CD8-positive, alpha-beta memory T cell (primary cell): ENCODE data around the gene PPP1R12C. TPM values are rescaled to one million over a fixed set of nuclear protein-coding genes. Genes with fewer than 3 reads are reported as not detected.
"Not testable (repeated sequence)": the region's sequence is repeated elsewhere in the genome, so short reads cannot be mapped to it uniquely, and the experiment has no call there.

Source experiments
- CTCF ChIA-PET: fragments of 350-600 bp; sonication (Branson Sonifier 250); formaldehyde crosslinking; loops from one replicate; lab custom pipeline; 2021; ENCODE audit warnings: antibody characterized with exemption; lab: Charles Lee
- POLR2A ChIA-PET: fragments of 350-600 bp; sonication (Branson Sonifier 250); formaldehyde crosslinking; loops from one replicate; lab custom pipeline; 2021; ENCODE audit warnings: antibody characterized with exemption; lab: Charles Lee
- DNase-seq, 5 donors: peaks; one replicate each; pipeline versions ENCODE4 v3.0.0 to v3.0.0-alpha.2; 2020 to 2022; ENCODE audit warnings: mixed read lengths in 1 of 5
- H3K27ac ChIP-seq: one replicate; pipeline ENCODE4 v1.7.0; 2013; ENCODE audit warnings: low read depth, mild to moderate bottlenecking, low read length, moderate library complexity
- H3K27me3 ChIP-seq: 2 replicates; pipeline ENCODE4 v1.7.0; 2013; ENCODE audit warnings: low read length, mild to moderate bottlenecking; ENCODE audit not compliant: insufficient read depth, poor library complexity, severe bottlenecking
- H3K36me3 ChIP-seq: 2 replicates; pipeline ENCODE4 v1.7.0; 2013; ENCODE audit warnings: mild to moderate bottlenecking, low read length, moderate library complexity; ENCODE audit not compliant: insufficient read depth
- H3K4me1 ChIP-seq: 2 replicates; pipeline ENCODE4 v1.7.0; 2013; ENCODE audit warnings: mild to moderate bottlenecking, low read length, moderate library complexity; ENCODE audit not compliant: insufficient read depth
- H3K4me3 ChIP-seq: 2 replicates; pipeline ENCODE4 v1.7.0; 2013; ENCODE audit warnings: mild to moderate bottlenecking, low read length
- H3K9me3 ChIP-seq: 2 replicates; pipeline ENCODE4 v1.7.0; 2013; ENCODE audit warnings: mild to moderate bottlenecking, low read length
- H3K27ac Mint-ChIP-seq, 8 donors: one replicate each; pipeline ENCODE4 v1.8.0; 2020 to 2021; ENCODE audit warnings: mixed read lengths in 8 of 8, mild to moderate bottlenecking in 6 of 8, inconsistent platforms in 3 of 8, moderate library complexity in 3 of 8
- H3K27me3 Mint-ChIP-seq, 2 donors: one replicate each; pipeline ENCODE4 v1.8.0; 2020 to 2021; ENCODE audit warnings: mixed read lengths in 2 of 2, mild to moderate bottlenecking in 1 of 2, moderate library complexity in 1 of 2
- H3K36me3 Mint-ChIP-seq, 3 donors: one replicate each; pipeline ENCODE4 v1.8.0; 2020 to 2021; ENCODE audit warnings: mixed read lengths in 3 of 3, inconsistent platforms in 1 of 3, mild to moderate bottlenecking in 1 of 3
- H3K4me1 Mint-ChIP-seq, 3 donors: one replicate each; pipeline ENCODE4 v1.8.0; 2020 to 2021; ENCODE audit warnings: mixed read lengths in 3 of 3, inconsistent platforms in 1 of 3, mild to moderate bottlenecking in 1 of 3
- H3K4me3 Mint-ChIP-seq, 7 donors: one replicate each; pipeline ENCODE4 v1.8.0; 2020 to 2021; ENCODE audit warnings: mixed read lengths in 7 of 7, mild to moderate bottlenecking in 6 of 7, moderate library complexity in 4 of 7, inconsistent platforms in 2 of 7
- H3K9me3 Mint-ChIP-seq, 5 donors: one replicate each; pipeline ENCODE4 v1.8.0; 2020 to 2022; ENCODE audit warnings: mixed read lengths in 5 of 5, mild to moderate bottlenecking in 3 of 5, moderate library complexity in 2 of 5, inconsistent platforms in 1 of 5
- polyA plus RNA-seq: library from polyadenylated mRNA; unstranded; fragments of 300-500 nt; fragmentation: Illumina TruSeq; gene quantifications from one replicate; pipeline ENCODE4 v1.2.3, GENCODE V29; 2021
- total RNA-seq, 2 experiments: library from RNA; stranded (reverse); gene quantifications; one replicate each; pipeline ENCODE4 v1.2.3, GENCODE V29; 2021

Gene PPP1R12C
- total and polyA plus RNA-seq, 3 experiments from 2014 or later, result 7.7 to 98.3 (median 95.4) TPM

DNA sequence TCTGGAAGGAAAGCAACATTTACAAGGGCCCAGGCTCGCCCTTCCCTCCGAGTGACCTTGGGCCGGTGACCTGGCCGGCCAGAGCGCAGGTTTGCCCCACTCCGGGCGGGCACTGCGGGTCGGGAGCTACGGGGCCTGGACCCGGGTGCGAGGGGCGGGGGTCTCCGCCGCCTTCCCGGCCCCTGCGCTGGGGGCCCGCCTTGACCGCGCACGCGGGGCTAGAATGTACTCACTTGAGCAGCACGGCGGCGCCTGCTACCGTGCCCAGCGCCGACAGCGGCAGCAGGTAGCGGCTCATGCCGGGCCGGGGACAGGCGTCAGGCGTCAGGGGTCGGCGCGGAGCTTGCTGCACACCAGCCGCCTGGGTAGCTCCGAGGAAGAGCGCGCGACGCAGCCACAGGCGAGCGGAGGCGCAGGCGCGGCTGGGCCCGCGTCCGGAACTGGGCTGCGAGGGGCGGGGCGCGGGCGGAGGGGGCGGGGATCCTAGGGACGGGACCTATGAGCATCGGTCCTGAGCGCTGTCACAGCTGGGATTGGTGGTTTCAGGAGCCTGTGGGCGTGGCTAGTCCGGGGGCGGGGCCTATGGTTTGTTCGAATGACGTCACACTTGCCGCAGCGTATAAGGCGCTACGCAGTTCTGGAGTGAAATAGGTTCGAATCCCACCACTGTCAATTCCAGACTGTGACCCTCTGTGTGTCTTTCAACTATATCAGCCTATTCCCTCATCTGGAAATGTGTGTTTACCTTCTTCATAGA is 54.5 kb downstream of the PPP1R12C start, which contains the start of gene RDH13:
RDH13 (minus strand) TSS at position 414 of the 757 bp plus-strand sequence; CDS start at position 298, 116 bp downstream.
- Histone ChIP-seq H3K36me3 (no peaks in the 10 kb centered on the region), H3K4me1 (peaks cover 13% of the 10 kb centered on the region), H3K27me3 (no peaks in the 10 kb centered on the region), H3K4me3 (peak within 1 kb of the TSS; percentile 62), H3K27ac (peak within 1 kb of the TSS; percentile 72), H3K9me3 (no peaks in the 10 kb centered on the region)
- peak; percentile 96 to 99 (median 97) for DNase-seq
- H3K36me3 Mint-ChIP-seq, result peaks cover 4 to 17% (median 7%) of the 10 kb centered on the region in 3 donors
- H3K4me1 Mint-ChIP-seq, result peaks cover 9 to 25% (median 20%) of the 10 kb centered on the region in 3 donors
- peaks cover 17 to 24% of the 10 kb centered on the region in 2 donors for H3K27me3 Mint-ChIP-seq
- H3K27ac Mint-ChIP-seq, result peak within 1 kb of the TSS; percentile 46 to 88 (median 74)
- no peaks in the 10 kb centered on the region for H3K9me3 Mint-ChIP-seq
- ChIA-PET POLR2A (interaction anchor here (0.7 to 1.2 kb wide), 3 partner anchors 19 to 345 kb away, joined by 3 to 4 read pairs (median 4); partner anchors contain the start of genes PPP1R12C and UBE2S), CTCF (interaction anchor here (0.8 to 1.0 kb wide), 3 partner anchors 20 to 441 kb away, joined by 3 to 4 read pairs (median 3); no protein-coding TSS in a partner anchor)
- peak within 1 kb of the TSS; percentile 74 to 92 (median 87) for H3K4me3 Mint-ChIP-seq

DNA sequence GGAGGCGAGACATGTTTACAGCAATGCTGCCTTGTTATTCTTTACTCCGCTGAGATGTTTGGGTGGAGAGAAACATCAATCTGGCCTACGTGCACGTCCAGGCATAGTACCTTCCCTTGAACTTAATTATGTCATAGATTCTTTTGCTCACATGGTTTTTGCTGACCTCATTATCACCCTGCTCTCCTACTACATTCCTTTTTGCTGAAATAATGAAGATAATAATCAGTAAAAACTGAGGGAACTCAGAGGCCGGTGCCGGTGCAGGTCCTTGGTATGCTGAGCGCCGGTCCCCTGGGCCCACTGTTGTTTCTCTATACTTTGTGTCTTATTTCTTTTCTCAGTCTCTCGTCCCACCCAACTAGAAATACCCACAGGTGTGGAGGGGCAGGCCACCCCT is 57.1 kb downstream of the PPP1R12C start:
- peak overlapping the region in 1 of 7 donors; percentile 5 for H3K4me3 Mint-ChIP-seq
- H3K36me3 ChIP-seq, H3K27ac ChIP-seq, H3K4me3 ChIP-seq, CTCF ChIA-PET, H3K27me3 Mint-ChIP-seq, DNase-seq, H3K9me3 Mint-ChIP-seq, POLR2A ChIA-PET, H3K27me3 ChIP-seq, H3K9me3 ChIP-seq: not testable (repeated sequence)
- H3K27ac Mint-ChIP-seq, result peak overlapping the region in 2 of 8 donors; percentile 56 to 64
- H3K4me1 Mint-ChIP-seq, result peaks cover 9 to 25% (median 20%) of the 10 kb centered on the region in 3 donors
- peaks cover 11 to 38% (median 15%) of the 10 kb centered on the region in 3 donors for H3K36me3 Mint-ChIP-seq
- H3K4me1 ChIP-seq, result peaks cover 13% of the 10 kb centered on the region

DNA sequence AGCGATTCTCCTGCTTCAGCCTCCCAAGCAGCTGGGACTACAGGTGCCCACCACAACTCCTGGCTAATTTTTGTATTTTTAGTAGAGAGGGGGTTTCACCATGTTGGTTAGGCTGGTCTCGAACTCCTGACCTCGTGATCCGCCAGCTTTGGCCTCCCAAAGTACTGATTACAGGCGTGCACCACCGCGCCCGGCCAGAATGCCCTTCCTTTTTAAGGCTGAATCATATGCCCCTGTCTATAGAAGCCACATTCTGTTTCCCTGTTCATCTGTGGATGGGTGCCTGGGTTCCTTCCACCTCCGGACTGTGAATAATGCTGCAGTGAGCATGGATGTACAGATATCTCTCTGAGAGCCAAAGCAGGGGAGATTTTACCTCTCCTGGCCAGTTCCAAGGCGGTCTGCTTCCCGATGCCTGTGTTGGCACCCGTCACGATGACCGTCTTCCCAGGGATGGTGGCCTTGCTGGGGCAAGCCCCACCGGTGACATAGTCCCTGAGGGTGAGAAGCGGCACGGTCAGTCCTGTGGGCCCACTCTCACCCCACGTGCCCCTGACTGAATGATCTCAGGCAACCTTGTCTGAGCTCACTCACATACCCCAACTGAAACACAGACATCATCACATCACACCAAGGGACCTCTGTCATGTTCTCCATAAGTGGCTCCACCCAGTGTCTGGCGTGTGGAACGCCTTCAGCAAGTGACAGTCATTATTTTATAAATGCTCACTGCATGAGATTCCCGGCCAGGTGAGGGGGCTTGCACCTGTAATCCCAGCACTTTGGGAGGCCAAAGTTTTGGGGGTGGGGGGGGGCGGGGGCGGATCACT is 58.4 kb downstream of the PPP1R12C start:
- Mint-ChIP-seq H3K36me3 (peaks cover 13 to 48% (median 15%) of the 10 kb centered on the region in 3 donors), H3K4me3 (no peak overlapping the region), H3K27ac (peak overlapping the region in 1 of 8 donors; percentile 90), H3K9me3 (no peaks in the 10 kb centered on the region), H3K4me1 (peaks cover 9 to 25% (median 20%) of the 10 kb centered on the region in 3 donors), H3K27me3 (peaks cover 0 to 1% of the 10 kb centered on the region in 2 donors)
- Histone ChIP-seq H3K4me1 (peaks cover 13% of the 10 kb centered on the region), H3K4me3 (no peak overlapping the region), H3K36me3 (peaks cover 9% of the 10 kb centered on the region), H3K9me3 (no peaks in the 10 kb centered on the region), H3K27me3 (no peaks in the 10 kb centered on the region), H3K27ac (no peak overlapping the region)
- no peak for DNase-seq
- POLR2A ChIA-PET, result no interaction called here
- CTCF ChIA-PET, result no interaction called here

- Mint-ChIP-seq H3K36me3 (peaks cover 15 to 69% (median 19%) of the 10 kb centered on the region in 3 donors), H3K9me3 (no peaks in the 10 kb centered on the region), H3K4me3 (peak overlapping the region in 1 of 7 donors; percentile 65), H3K27ac (no peak overlapping the region), H3K27me3 (no peaks in the 10 kb centered on the region), H3K4me1 (peaks cover 3 to 14% (median 13%) of the 10 kb centered on the region in 3 donors)
- Histone ChIP-seq H3K4me3 (no peak overlapping the region), H3K27ac (no peak overlapping the region), H3K27me3 (no peaks in the 10 kb centered on the region), H3K36me3 (peaks cover 9% of the 10 kb centered on the region), H3K4me1 (peaks cover under 1% of the 10 kb centered on the region), H3K9me3 (no peaks in the 10 kb centered on the region)
- no peak for DNase-seq
- POLR2A ChIA-PET, result no interaction called here
- CTCF ChIA-PET, result no interaction called here
These were observed 60.6 kb downstream of the PPP1R12C start for GRCh38 chr19:55056827-55057226.

GRCh38 chr19:55053735-55054134 is 63.7 kb downstream of the PPP1R12C start:
- Histone ChIP-seq H3K27me3 (no peaks in the 10 kb centered on the region), H3K27ac (no peak overlapping the region), H3K4me3 (no peak overlapping the region), H3K36me3 (peaks cover 10% of the 10 kb centered on the region), H3K9me3 (no peaks in the 10 kb centered on the region), H3K4me1 (no peaks in the 10 kb centered on the region)
- DNase-seq, result no peak
- Mint-ChIP-seq H3K27me3 (no peaks in the 10 kb centered on the region), H3K4me1 (no peaks in the 10 kb centered on the region), H3K9me3 (peaks cover 0 to 2% (median 0%) of the 10 kb centered on the region in 5 donors), H3K27ac (peak overlapping the region in 1 of 8 donors; percentile 46), H3K36me3 (peaks cover 15 to 82% (median 17%) of the 10 kb centered on the region in 3 donors), H3K4me3 (no peak overlapping the region)
- CTCF ChIA-PET, result no interaction called here
- POLR2A ChIA-PET, result no interaction called here

- peaks cover 0 to 2% (median 0%) of the 10 kb centered on the region in 5 donors for H3K9me3 Mint-ChIP-seq
- H3K4me1 ChIP-seq, result no peaks in the 10 kb centered on the region
- H3K36me3 Mint-ChIP-seq, result peaks cover 3 to 85% (median 13%) of the 10 kb centered on the region in 3 donors
- POLR2A ChIA-PET, result no interaction called here
- H3K4me1 Mint-ChIP-seq, result no peaks in the 10 kb centered on the region
- H3K27ac Mint-ChIP-seq, result no peak overlapping the region
- peaks cover 13% of the 10 kb centered on the region for H3K36me3 ChIP-seq
- no peak overlapping the region for H3K27ac ChIP-seq
- H3K27me3 ChIP-seq, result no peaks in the 10 kb centered on the region
- no peak for DNase-seq
- H3K9me3 ChIP-seq, result no peaks in the 10 kb centered on the region
- H3K4me3 ChIP-seq, result no peak overlapping the region
- H3K4me3 Mint-ChIP-seq, result no peak overlapping the region
- CTCF ChIA-PET, result no interaction called here
- no peaks in the 10 kb centered on the region for H3K27me3 Mint-ChIP-seq
These were observed 66.5 kb downstream of the PPP1R12C start for GRCh38 chr19:55050749-55051532.

- Mint-ChIP-seq H3K36me3 (peaks cover 3 to 81% (median 8%) of the 10 kb centered on the region in 3 donors), H3K27me3 (no peaks in the 10 kb centered on the region), H3K4me3 (no peak overlapping the region), H3K27ac (no peak overlapping the region), H3K9me3 (peaks cover 0 to 2% (median 0%) of the 10 kb centered on the region in 5 donors), H3K4me1 (no peaks in the 10 kb centered on the region)
- H3K27me3 ChIP-seq, result no peaks in the 10 kb centered on the region
- peaks cover 13% of the 10 kb centered on the region for H3K36me3 ChIP-seq
- ChIA-PET CTCF (no interaction called here), POLR2A (no interaction called here)
- no peaks in the 10 kb centered on the region for H3K9me3 ChIP-seq
- DNase-seq, result no peak
- no peak overlapping the region for H3K4me3 ChIP-seq
- H3K27ac ChIP-seq, result no peak overlapping the region
- no peaks in the 10 kb centered on the region for H3K4me1 ChIP-seq
These were observed 69.0 kb downstream of the PPP1R12C start for GRCh38 chr19:55048446-55048845.
